Prostate gland (tissue), 1 donor: ENCODE measurements around the gene ZNRF3.

Experiments used
- POLR2A ChIP-seq: fragments of 450-650 bp; IDR thresholded peaks from one replicate; pipeline ENCODE4 v1.6.1; 2016; ENCODE audit warnings: antibody characterized with exemption, mild to moderate bottlenecking
- POLR2AphosphoS5 ChIP-seq: sonication (generic); formaldehyde crosslinking; IDR thresholded peaks from one replicate; pipeline ENCODE4 v1.6.1; 2017; ENCODE audit warnings: antibody characterized with exemption

- TF ChIP-seq POLR2A (no peak), POLR2AphosphoS5 (peak; percentile 50)
These were observed 75.2 kb downstream of the ZNRF3 start for GRCh38 chr22:28958611-28959010.
